Measurements from ENCODE around the gene VASN.

Gene VASN

GRCh38 chr16:4354512-4355409, 16.9 kb upstream of the VASN start:
- no peak for DNase-seq (ENCODE audit: low read depth in 2 of 2)

- DNase-seq (ENCODE audit: low read depth in 2 of 2), result no peak
These were observed 14.8 kb upstream of the VASN start for GRCh38 chr16:4356820-4357219.

GRCh38 chr16:4358236-4358635, 13.4 kb upstream of the VASN start:
- no peak for DNase-seq (ENCODE audit: low read depth in 2 of 2)

GRCh38 chr16:4358831-4359561, 12.7 kb upstream of the VASN start:
- DNase-seq (ENCODE audit: low read depth in 2 of 2), result no peak

- no peak for DNase-seq (ENCODE audit: low read depth in 2 of 2)
These were observed 11.7 kb upstream of the VASN start for GRCh38 chr16:4359914-4360313.

- DNase-seq (ENCODE audit: low read depth in 2 of 2), result no peak
These were observed 11.1 kb upstream of the VASN start for GRCh38 chr16:4360538-4361021.

- no peak for DNase-seq (ENCODE audit: low read depth in 2 of 2)
These were observed 10.4 kb upstream of the VASN start for GRCh38 chr16:4361033-4361943.

GRCh38 chr16:4361944-4362311, 9.7 kb upstream of the VASN start:
- no peak for DNase-seq (ENCODE audit: low read depth in 2 of 2)

- DNase-seq (ENCODE audit: low read depth in 2 of 2), result no peak
These were observed 9.0 kb upstream of the VASN start for GRCh38 chr16:4362476-4363135.

GRCh38 chr16:4364196-4365013, 7.2 kb upstream of the VASN start:
- no peak for DNase-seq (ENCODE audit: low read depth in 2 of 2)

GRCh38 chr16:4365014-4365406, 6.6 kb upstream of the VASN start:
- DNase-seq (ENCODE audit: low read depth in 2 of 2), result no peak

- no peak for DNase-seq (ENCODE audit: low read depth in 2 of 2)
These were observed 6.0 kb upstream of the VASN start for GRCh38 chr16:4365615-4366014.

- DNase-seq (ENCODE audit: low read depth in 2 of 2), result no peak
These were observed 5.6 kb upstream of the VASN start for GRCh38 chr16:4366016-4366415.

GRCh38 chr16:4367393-4367856, 4.2 kb upstream of the VASN start:
- no peak for DNase-seq (ENCODE audit: low read depth in 2 of 2)

GRCh38 chr16:4369007-4369733, 2.5 kb upstream of the VASN start:
- no peak for DNase-seq (ENCODE audit: low read depth in 2 of 2)

- DNase-seq (ENCODE audit: low read depth in 2 of 2), result no peak
These were observed 1.5 kb upstream of the VASN start for GRCh38 chr16:4370151-4370550.

- DNase-seq (ENCODE audit: low read depth in 2 of 2), result no peak
These were observed 885 bp upstream of the VASN start for GRCh38 chr16:4370570-4371356.

GRCh38 chr16:4372001-4372577, 441 bp downstream of the VASN start:
- DNase-seq (ENCODE audit: low read depth in 2 of 2), result no peak
